ELR (cell line): Measurements from ENCODE around the gene TBX10.
"Not testable (repeated sequence)": the region's sequence is repeated elsewhere in the genome, so short reads cannot be mapped to it uniquely, and the experiment has no call there.

Experiments used
- DNase-seq: peaks from one replicate; pipeline ENCODE4 v3.0.0-alpha.2; 2015; ENCODE audit warnings: low read depth

The TBX10 gene

GRCh38 chr11:67615728-67616430, 23.7 kb downstream of the TBX10 start:
- DNase-seq = no peak

- DNase-seq = peak; percentile 39
Observed at GRCh38 chr11:67614730-67615714, 24.5 kb downstream of the TBX10 start.

GRCh38 chr11:67613960-67614715, 25.4 kb downstream of the TBX10 start:
- DNase-seq = peak; percentile 63

GRCh38 chr11:67613313-67613959, 26.1 kb downstream of the TBX10 start:
- no peak for DNase-seq

GRCh38 chr11:67612751-67613150, 26.8 kb downstream of the TBX10 start:
- no peak for DNase-seq

- DNase-seq = no peak
Observed at GRCh38 chr11:67611704-67612587, 27.6 kb downstream of the TBX10 start.

- DNase-seq = no peak
Observed at GRCh38 chr11:67611165-67611564, 28.4 kb downstream of the TBX10 start.

GRCh38 chr11:67610302-67610868, 29.2 kb downstream of the TBX10 start:
- DNase-seq = no peak

GRCh38 chr11:67609316-67609715, 30.2 kb downstream of the TBX10 start:
- no peak for DNase-seq

- no peak for DNase-seq
Observed at GRCh38 chr11:67608486-67608885, 31.1 kb downstream of the TBX10 start.

- no peak for DNase-seq
Observed at GRCh38 chr11:67607507-67607906, 32.1 kb downstream of the TBX10 start.

- peak; percentile 94 for DNase-seq
Observed at GRCh38 chr11:67606492-67607295, 32.9 kb downstream of the TBX10 start, which contains the start of gene NDUFV1. NDUFV1 (plus strand) TSS chr11:67606936; CDS start chr11:67607005, 69 bp downstream.

GRCh38 chr11:67606093-67606491, 33.5 kb downstream of the TBX10 start:
- peak; percentile 27 for DNase-seq

- DNase-seq = no peak
Observed at GRCh38 chr11:67605231-67606011, 34.1 kb downstream of the TBX10 start.

GRCh38 chr11:67604815-67605214, 34.7 kb downstream of the TBX10 start:
- no peak for DNase-seq

- DNase-seq = not testable (repeated sequence)
Observed at GRCh38 chr11:67604119-67604518, 35.4 kb downstream of the TBX10 start.

- no peak for DNase-seq
Observed at GRCh38 chr11:67601098-67601497, 38.5 kb downstream of the TBX10 start.

- DNase-seq = no peak
Observed at GRCh38 chr11:67600324-67601029, 39.1 kb downstream of the TBX10 start.
